ENCODE data around the gene GSK3B.

- TF ChIP-seq POLR2A (IDR thresholded peaks at IDR 0.05; ENCODE audit: low read depth, low read length) (no peak), CTCF (IDR thresholded peaks at IDR 0.05; ENCODE audit: extremely low read depth in 1 of 2, insufficient read depth in 1 of 2, low read depth in 1 of 2, low read length in 2 of 2) (no peak), JUN (IDR thresholded peaks at IDR 0.05; ENCODE audit: borderline replicate concordance, insufficient read depth, insufficient read length, low read depth) (no peak), POLR2AphosphoS5 (IDR thresholded peaks at IDR 0.05; ENCODE audit: insufficient read depth, low read depth, low read length) (no peak), MAX (IDR thresholded peaks at IDR 0.05; ENCODE audit: insufficient read depth, insufficient read length) (no peak), EZH2 (IDR thresholded peaks at IDR 0.05; ENCODE audit: borderline replicate concordance, low read depth, low read length, severe bottlenecking) (no peak), MYC (IDR thresholded peaks at IDR 0.05; ENCODE audit: low read depth, low read length) (no peak)
Measured at GRCh38 chr3:119858957-119859356, 235.3 kb downstream of the GSK3B start.
